CD4-positive, alpha-beta T cell (primary cell): ENCODE measurements around the gene C4BPB. TPM values are rescaled to one million over a fixed set of nuclear protein-coding genes. Genes with fewer than 3 reads are reported as not detected.
A peak's percentile ranks its signal among the peaks of the same experiment; 100 is the strongest.

Source experiments
- ATAC-seq: fragments of 200-7000 bp; cut with Tn5 transposase; one replicate; pipeline ENCODE4 v1.10.0; 2022; ENCODE audit warnings: mild to moderate bottlenecking; ENCODE audit not compliant: poor library complexity
- CTCF ChIA-PET: fragments of 350-600 bp; sonication (Branson Sonifier 250); formaldehyde crosslinking; loops from one replicate; lab custom pipeline; 2021; ENCODE audit warnings: antibody characterized with exemption, inconsistent platforms; lab: Charles Lee
- POLR2A ChIA-PET: fragments of 350-600 bp; sonication (Branson Sonifier 250); formaldehyde crosslinking; loops from one replicate; lab custom pipeline; 2021; ENCODE audit warnings: antibody characterized with exemption, inconsistent platforms; lab: Charles Lee
- DNase-seq, 14 experiments: peaks; one replicate each; pipeline ENCODE4 v3.0.0-alpha.2; 2013 to 2020; ENCODE audit warnings: mixed read lengths in 2 of 14
- H3K27ac ChIP-seq, 2 donors: one replicate each; pipeline versions ENCODE4 v1.5.1 to v1.7.0; 2013; ENCODE audit warnings: low read length in 2 of 2, low read depth in 1 of 2, mild to moderate bottlenecking in 1 of 2
- H3K27me3 ChIP-seq, 2 experiments: 1 replicate in 1 of 2; 2 replicates in 1 of 2; pipeline versions ENCODE4 v1.6.1 to v1.7.0; 2013; ENCODE audit warnings: low read length in 2 of 2, control low read depth in 1 of 2, mild to moderate bottlenecking in 1 of 2, moderate library complexity in 1 of 2; ENCODE audit not compliant: insufficient read depth in 2 of 2, control insufficient read depth in 1 of 2
- H3K36me3 ChIP-seq: one replicate; pipeline ENCODE4 v1.6.1; 2013; ENCODE audit warnings: low read length, control low read depth; ENCODE audit not compliant: insufficient read depth
- H3K4me1 ChIP-seq: one replicate; pipeline ENCODE4 v1.6.1; 2013; ENCODE audit warnings: low read length, control low read depth; ENCODE audit not compliant: insufficient read depth
- H3K4me3 ChIP-seq: one replicate; pipeline ENCODE4 v1.5.1; 2013; ENCODE audit warnings: mild to moderate bottlenecking, low read length, moderate library complexity
- H3K9me3 ChIP-seq, 2 experiments: 1 replicate in 1 of 2; 2 replicates in 1 of 2; pipeline versions ENCODE4 v1.6.1 to v1.7.0; 2013; ENCODE audit warnings: low read length in 2 of 2, mild to moderate bottlenecking in 2 of 2, control low read depth in 1 of 2, moderate library complexity in 1 of 2; ENCODE audit not compliant: control insufficient read depth in 1 of 2, insufficient read depth in 1 of 2
- H3K27ac Mint-ChIP-seq: one replicate; pipeline ENCODE4 v1.8.0; 2020; ENCODE audit warnings: mixed read lengths
- H3K27me3 Mint-ChIP-seq: one replicate; pipeline ENCODE4 v1.8.0; 2021; ENCODE audit warnings: mixed read lengths
- H3K36me3 Mint-ChIP-seq: one replicate; pipeline ENCODE4 v1.8.0; 2021; ENCODE audit warnings: low read depth, mixed read lengths
- H3K4me1 Mint-ChIP-seq: one replicate; pipeline ENCODE4 v1.8.0; 2021; ENCODE audit warnings: low read depth, mixed read lengths
- H3K4me3 Mint-ChIP-seq: one replicate; pipeline ENCODE4 v1.8.0; 2020; ENCODE audit warnings: mild to moderate bottlenecking, mixed read lengths
- H3K9me3 Mint-ChIP-seq: one replicate; pipeline ENCODE4 v1.8.0; 2020; ENCODE audit warnings: mixed read lengths
- intact Hi-C, 2 experiments: fragments of 100-400 bp; cut with DNase I in 1 of 2; cut with micrococcal nuclease in 1 of 2; formaldehyde crosslinking; loops; one replicate each; pipeline versions ENCODE4 v1.15.1 to v1.9.0; 2023 to 2025; cut with DNase I, micrococcal nuclease
- total RNA-seq, 174 experiments: library from RNA in 2 of 174; stranded (reverse) in 2 of 174; gene quantifications; one replicate each; pipeline ENCODE4 v1.2.3 and lab custom pipeline; 2021 to 2026
- TF ChIP-seq, protein P1 (sequence below): fragments of 200-600 bp; IDR thresholded peaks from one replicate; pipeline ENCODE4 v1.8.0; 2022; ENCODE audit warnings: antibody characterized with exemption, mild to moderate bottlenecking

Gene C4BPB
- total RNA-seq, 2 experiments from 2014 or later = 1.6 to 2.1 TPM

DNA sequence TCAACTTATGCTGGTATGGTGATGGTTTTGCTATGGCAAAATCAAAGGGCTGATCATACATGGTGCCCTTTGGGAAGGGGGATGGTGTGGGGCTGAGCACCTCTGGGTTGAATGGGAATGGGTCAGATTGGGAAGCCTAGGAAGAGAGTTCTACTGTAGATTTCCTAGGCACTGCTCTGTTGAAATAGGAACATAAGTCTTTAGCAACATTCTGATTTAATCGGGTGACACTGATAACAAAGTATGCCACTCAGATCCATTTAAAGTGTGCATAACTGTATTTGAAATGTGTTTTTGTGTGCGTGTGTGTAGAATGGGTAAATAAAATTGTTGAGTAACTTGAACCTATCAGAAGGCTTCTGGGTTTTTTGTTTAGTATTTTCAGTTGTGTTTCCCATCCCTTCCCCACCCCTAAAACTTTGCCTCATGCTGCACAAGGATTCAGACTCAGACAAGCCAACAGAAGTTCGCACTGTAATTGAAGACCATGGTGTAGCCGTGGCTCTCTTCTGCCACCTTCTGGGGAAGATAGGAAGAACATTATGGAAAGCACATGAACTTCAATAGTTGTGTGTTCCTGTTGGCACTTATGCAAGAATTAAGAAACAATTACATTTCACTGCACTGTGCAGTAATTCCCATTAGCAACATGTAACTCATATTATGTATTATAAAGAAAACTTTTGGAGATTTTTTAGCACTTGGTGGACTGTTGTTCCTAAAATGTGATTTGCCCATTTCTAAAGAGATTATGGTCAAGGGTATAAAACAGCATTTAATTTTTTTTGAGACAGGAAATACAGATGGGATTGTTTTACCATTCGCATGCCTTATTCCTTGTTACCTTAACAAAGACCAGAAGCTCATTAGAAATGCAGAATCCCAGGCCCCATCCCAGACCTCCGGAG is 10.9 kb upstream of the C4BPB start:
- Histone ChIP-seq H3K36me3 (no peaks in the 10 kb centered on the region), H3K9me3 (no peaks in the 10 kb centered on the region), H3K27me3 (no peaks in the 10 kb centered on the region), H3K27ac (no peak overlapping the region), H3K4me1 (no peaks in the 10 kb centered on the region), H3K4me3 (no peak overlapping the region)
- peaks cover 20% of the 10 kb centered on the region for H3K27me3 Mint-ChIP-seq
- CTCF ChIA-PET = interaction anchor here (0.8 to 3.0 kb wide), 5 partner anchors 25 to 327 kb away, joined by 3 to 13 read pairs (median 5); partner anchors contain the start of gene PFKFB2
- H3K36me3 Mint-ChIP-seq = no peaks in the 10 kb centered on the region
- ATAC-seq (peak; percentile 100), DNase-seq (peak; percentile 38 to 86 (median 54))
- no peak overlapping the region for H3K27ac Mint-ChIP-seq
- intact Hi-C loops = loop anchor here (1.0 to 10.0 kb wide), 6 partner anchors 27 to 445 kb away; no protein-coding TSS in a partner anchor
- H3K9me3 Mint-ChIP-seq = no peaks in the 10 kb centered on the region
- H3K4me1 Mint-ChIP-seq = peaks cover 5% of the 10 kb centered on the region
- POLR2A ChIA-PET = no interaction called here
- no peak overlapping the region for H3K4me3 Mint-ChIP-seq
- TF ChIP-seq, protein P1, sequence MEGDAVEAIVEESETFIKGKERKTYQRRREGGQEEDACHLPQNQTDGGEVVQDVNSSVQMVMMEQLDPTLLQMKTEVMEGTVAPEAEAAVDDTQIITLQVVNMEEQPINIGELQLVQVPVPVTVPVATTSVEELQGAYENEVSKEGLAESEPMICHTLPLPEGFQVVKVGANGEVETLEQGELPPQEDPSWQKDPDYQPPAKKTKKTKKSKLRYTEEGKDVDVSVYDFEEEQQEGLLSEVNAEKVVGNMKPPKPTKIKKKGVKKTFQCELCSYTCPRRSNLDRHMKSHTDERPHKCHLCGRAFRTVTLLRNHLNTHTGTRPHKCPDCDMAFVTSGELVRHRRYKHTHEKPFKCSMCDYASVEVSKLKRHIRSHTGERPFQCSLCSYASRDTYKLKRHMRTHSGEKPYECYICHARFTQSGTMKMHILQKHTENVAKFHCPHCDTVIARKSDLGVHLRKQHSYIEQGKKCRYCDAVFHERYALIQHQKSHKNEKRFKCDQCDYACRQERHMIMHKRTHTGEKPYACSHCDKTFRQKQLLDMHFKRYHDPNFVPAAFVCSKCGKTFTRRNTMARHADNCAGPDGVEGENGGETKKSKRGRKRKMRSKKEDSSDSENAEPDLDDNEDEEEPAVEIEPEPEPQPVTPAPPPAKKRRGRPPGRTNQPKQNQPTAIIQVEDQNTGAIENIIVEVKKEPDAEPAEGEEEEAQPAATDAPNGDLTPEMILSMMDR = peak; percentile 88

DNA sequence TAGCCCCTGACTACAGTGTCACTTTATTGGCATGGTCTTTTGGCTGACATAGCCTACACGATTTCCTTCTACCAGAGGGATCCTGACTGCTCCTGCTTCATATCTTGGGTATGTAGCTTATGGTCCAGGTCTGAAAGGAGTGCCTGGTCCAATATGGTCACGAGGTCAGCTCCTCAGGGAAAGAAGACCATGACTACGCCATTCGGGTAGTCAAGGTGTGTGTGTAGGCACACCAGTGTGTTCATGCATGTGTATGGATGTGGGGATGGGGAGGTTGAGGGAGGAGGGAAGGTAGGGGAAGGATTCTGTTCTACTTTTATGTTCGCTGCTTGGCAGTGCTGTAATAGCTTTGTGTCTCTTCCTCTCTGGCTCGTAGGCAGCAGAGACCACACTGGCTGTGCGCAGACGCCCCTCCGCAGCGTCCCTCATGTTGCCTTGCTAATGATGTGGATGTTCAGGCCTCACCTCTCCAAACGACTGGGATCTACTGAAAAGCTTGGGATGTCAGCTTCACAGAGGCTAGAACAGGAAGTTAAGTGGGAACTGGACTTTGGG is 10.0 kb upstream of the C4BPB start:
- ATAC-seq (no peak), DNase-seq (no peak)
- Mint-ChIP-seq H3K4me3 (no peak overlapping the region), H3K27ac (no peak overlapping the region), H3K36me3 (no peaks in the 10 kb centered on the region), H3K4me1 (peaks cover 5% of the 10 kb centered on the region), H3K9me3 (no peaks in the 10 kb centered on the region), H3K27me3 (peaks cover 28% of the 10 kb centered on the region)
- TF ChIP-seq, protein P1 = no peak
- H3K4me3 ChIP-seq = no peak overlapping the region
- intact Hi-C loops = loop anchor here (1.0 to 10.0 kb wide), 5 partner anchors 29 to 446 kb away; no protein-coding TSS in a partner anchor
- POLR2A ChIA-PET = interaction anchor here (0.6 kb wide), 1 partner anchor 50 kb away, joined by 3 read pairs; no protein-coding TSS in a partner anchor
- H3K27me3 ChIP-seq = no peaks in the 10 kb centered on the region
- H3K27ac ChIP-seq = no peak overlapping the region
- no peaks in the 10 kb centered on the region for H3K9me3 ChIP-seq
- CTCF ChIA-PET = interaction anchor here (0.8 to 2.5 kb wide), 3 partner anchors 25 to 326 kb away, joined by 3 to 10 read pairs (median 4); partner anchors contain the start of gene PFKFB2
- H3K36me3 ChIP-seq = no peaks in the 10 kb centered on the region
- no peaks in the 10 kb centered on the region for H3K4me1 ChIP-seq

DNA sequence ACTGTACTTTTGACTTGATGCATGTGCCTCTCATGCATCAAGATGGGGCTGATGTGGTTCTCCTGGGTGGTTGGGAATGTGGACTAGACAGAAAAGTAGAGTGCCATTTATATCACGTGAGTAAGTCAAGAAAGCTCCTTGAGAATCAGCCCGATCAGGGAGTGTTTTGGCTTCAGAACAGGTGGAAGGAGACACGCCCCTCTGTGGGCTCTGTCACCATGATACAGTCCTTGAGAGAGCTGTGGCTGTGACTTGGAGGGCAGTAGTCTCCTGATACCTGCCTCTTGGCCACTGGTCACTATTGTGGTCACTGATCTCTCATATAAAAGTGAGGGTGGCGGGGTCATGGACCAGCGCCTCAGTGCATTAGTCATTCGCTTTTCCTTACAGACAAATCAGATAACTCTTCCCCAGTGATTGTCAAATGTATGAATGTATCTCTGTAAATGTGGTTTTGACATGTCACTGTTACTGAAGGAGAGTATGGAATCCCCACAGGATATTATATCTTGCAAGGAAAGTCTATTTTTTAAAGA is 8.9 kb upstream of the C4BPB start:
- TF ChIP-seq, protein P1 = no peak
- Histone ChIP-seq H3K27ac (no peak overlapping the region), H3K4me1 (peaks cover 2% of the 10 kb centered on the region), H3K27me3 (no peaks in the 10 kb centered on the region), H3K4me3 (no peak overlapping the region), H3K36me3 (no peaks in the 10 kb centered on the region), H3K9me3 (no peaks in the 10 kb centered on the region)
- ATAC-seq (no peak), DNase-seq (no peak)
- Mint-ChIP-seq H3K27me3 (peaks cover 34% of the 10 kb centered on the region), H3K36me3 (no peaks in the 10 kb centered on the region), H3K9me3 (no peaks in the 10 kb centered on the region), H3K27ac (no peak overlapping the region), H3K4me1 (peaks cover 9% of the 10 kb centered on the region), H3K4me3 (no peak overlapping the region)
- POLR2A ChIA-PET = no interaction called here
- CTCF ChIA-PET = interaction anchor here (1.0 to 2.5 kb wide), 3 partner anchors 27 to 419 kb away, joined by 3 to 10 read pairs (median 4); partner anchors contain the start of gene PFKFB2
- intact Hi-C loops = loop anchor here (2.0 to 10.0 kb wide), 5 partner anchors 75 to 447 kb away; partner anchors contain the start of gene CD55 (in 1 of the 2)
